ENCODE results near the gene SERTAD3. TPM values are rescaled to one million over a fixed set of nuclear protein-coding genes. Genes with fewer than 3 reads are reported as not detected.
"Not testable (repeated sequence)": the region's sequence is repeated elsewhere in the genome, so short reads cannot be mapped to it uniquely, and the experiment has no call there.

SERTAD3 gene
- total and polyA plus RNA-seq, 2 experiments from 2014 or later = 37.9 to 41.2 TPM

- Histone ChIP-seq H3K4me2 (ENCODE audit: unreplicated experiment) (peak overlapping the region; percentile 97), H3K9me3 (ENCODE audit: low read depth) (no peaks in the 10 kb centered on the region), H3K9me2 (ENCODE audit: insufficient read depth) (no peaks in the 10 kb centered on the region), H4K20me1 (ENCODE audit: insufficient read depth) (no peaks in the 10 kb centered on the region), H3K36me3 (ENCODE audit: low read depth) (no peaks in the 10 kb centered on the region), H3K27ac (peak overlapping the region; percentile 97), H3K79me2 (ENCODE audit: insufficient read depth) (peaks cover 12% of the 10 kb centered on the region; the same call in 1 of the 2 replicates), H3K4me3 (peak overlapping the region; percentile 73), H3K4me1 (ENCODE audit: insufficient read depth) (peaks cover 16% of the 10 kb centered on the region), H2AFZ (peak overlapping the region; percentile 86), H3K9ac (peak overlapping the region; percentile 96), H3F3A (ENCODE audit: insufficient read depth) (peaks cover 37% of the 10 kb centered on the region), H3K27me3 (replicated peaks; ENCODE audit: insufficient read depth) (no peaks in the 10 kb centered on the region)
- 0 to 1% methylated on average over 16 to 31 of the region's 50 CpGs for WGBS, 2 experiments (ENCODE audit: low coverage in 1 of 2, low lambda C conversion rate in 2 of 2, missing lambda C conversion rate in 2 of 2)
- in situ Hi-C loops (cut with MboI) = no loop called here
- TF ChIP-seq EZH2phosphoT487 (IDR thresholded peaks at IDR 0.05; ENCODE audit: insufficient read depth, low read depth) (no peak), EZH2 (IDR thresholded peaks at IDR 0.05; ENCODE audit: insufficient read depth, poor library complexity, severe bottlenecking) (no peak)
- peak; percentile 96 for DNase-seq
Measured at GRCh38 chr19:40433391-40434216, 10.5 kb downstream of the SERTAD3 start.

- H3K27ac ChIP-seq = peak overlapping the region; percentile 97
- H3K27me3 ChIP-seq (replicated peaks; ENCODE audit: insufficient read depth); H3K36me3 ChIP-seq (ENCODE audit: low read depth); H3K9me3 ChIP-seq (ENCODE audit: low read depth); H3K9me2 ChIP-seq (ENCODE audit: insufficient read depth); in situ Hi-C loops (cut with MboI); H4K20me1 ChIP-seq (ENCODE audit: insufficient read depth): not testable (repeated sequence)
- H3K4me2 ChIP-seq (ENCODE audit: unreplicated experiment) = peak overlapping the region; percentile 97
- peak; percentile 18 for DNase-seq
- H3K9ac ChIP-seq = peak overlapping the region; percentile 96
- 11 to 13% methylated on average over 7 of the region's 7 CpGs for WGBS, 2 experiments (ENCODE audit: low coverage in 1 of 2, low lambda C conversion rate in 2 of 2, missing lambda C conversion rate in 2 of 2)
- peak overlapping the region; percentile 86 for H2AFZ ChIP-seq
- peak overlapping the region; percentile 73 for H3K4me3 ChIP-seq
- H3F3A ChIP-seq (ENCODE audit: insufficient read depth) = peaks cover 37% of the 10 kb centered on the region
- H3K4me1 ChIP-seq (ENCODE audit: insufficient read depth) = peaks cover 16% of the 10 kb centered on the region
- H3K79me2 ChIP-seq (ENCODE audit: insufficient read depth) = peaks cover 12% of the 10 kb centered on the region; the same call in 1 of the 2 replicates
Measured at GRCh38 chr19:40432760-40433159, 11.4 kb downstream of the SERTAD3 start.

- in situ Hi-C loops (cut with MboI) = no loop called here
- H2AFZ ChIP-seq = no peak overlapping the region
- peaks cover 37% of the 10 kb centered on the region for H3F3A ChIP-seq (ENCODE audit: insufficient read depth)
- no peaks in the 10 kb centered on the region for H3K27me3 ChIP-seq (replicated peaks; ENCODE audit: insufficient read depth)
- no peaks in the 10 kb centered on the region for H3K9me3 ChIP-seq (ENCODE audit: low read depth)
- H3K36me3 ChIP-seq (ENCODE audit: low read depth) = no peaks in the 10 kb centered on the region
- H3K4me3 ChIP-seq = no peak overlapping the region
- H3K9ac ChIP-seq = no peak overlapping the region
- peaks cover 16% of the 10 kb centered on the region for H3K4me1 ChIP-seq (ENCODE audit: insufficient read depth)
- DNase-seq = no peak
- no peak for TF ChIP-seq EZH2 (IDR thresholded peaks at IDR 0.05; ENCODE audit: insufficient read depth, poor library complexity, severe bottlenecking)
- no peak for TF ChIP-seq EZH2phosphoT487 (IDR thresholded peaks at IDR 0.05; ENCODE audit: insufficient read depth, low read depth)
- H3K9me2 ChIP-seq (ENCODE audit: insufficient read depth) = no peaks in the 10 kb centered on the region
- no peaks in the 10 kb centered on the region for H4K20me1 ChIP-seq (ENCODE audit: insufficient read depth)
- H3K79me2 ChIP-seq (ENCODE audit: insufficient read depth) = peaks cover 12% of the 10 kb centered on the region; the same call in 1 of the 2 replicates
- no peak overlapping the region for H3K4me2 ChIP-seq (ENCODE audit: unreplicated experiment)
- WGBS, 2 experiments (ENCODE audit: low coverage in 1 of 2, low lambda C conversion rate in 2 of 2, missing lambda C conversion rate in 2 of 2) = 91 to 92% methylated on average over 3 of the region's 3 CpGs
- no peak overlapping the region for H3K27ac ChIP-seq
Measured at GRCh38 chr19:40431698-40432097, 12.4 kb downstream of the SERTAD3 start.

GRCh38 chr19:40430242-40430641 lies 13.9 kb downstream of the SERTAD3 start:
- WGBS, 2 experiments (ENCODE audit: low coverage in 1 of 2, low lambda C conversion rate in 2 of 2, missing lambda C conversion rate in 2 of 2) = 93 to 95% methylated on average over 10 of the region's 10 CpGs
- in situ Hi-C loops (cut with MboI); H3K4me2 ChIP-seq (ENCODE audit: unreplicated experiment): not testable (repeated sequence)

GRCh38 chr19:40428197-40428596 lies 15.9 kb downstream of the SERTAD3 start:
- H3K27me3 ChIP-seq (replicated peaks; ENCODE audit: insufficient read depth); H3K27ac ChIP-seq; H4K20me1 ChIP-seq (ENCODE audit: insufficient read depth); H3K4me3 ChIP-seq; in situ Hi-C loops (cut with MboI); H3K4me2 ChIP-seq (ENCODE audit: unreplicated experiment); H3K9me3 ChIP-seq (ENCODE audit: low read depth); H3K9ac ChIP-seq; H3K36me3 ChIP-seq (ENCODE audit: low read depth); DNase-seq; H3K9me2 ChIP-seq (ENCODE audit: insufficient read depth); H2AFZ ChIP-seq: not testable (repeated sequence)
- peaks cover 28% of the 10 kb centered on the region for H3F3A ChIP-seq (ENCODE audit: insufficient read depth)
- H3K79me2 ChIP-seq (ENCODE audit: insufficient read depth) = peaks cover 33% of the 10 kb centered on the region
- peaks cover 18% of the 10 kb centered on the region for H3K4me1 ChIP-seq (ENCODE audit: insufficient read depth)
- WGBS, 2 experiments (ENCODE audit: low coverage in 1 of 2, low lambda C conversion rate in 2 of 2, missing lambda C conversion rate in 2 of 2) = 91 to 93% methylated on average over 7 of the region's 7 CpGs

More at GRCh38 chr19:40430242-40430641, 13.9 kb downstream of the SERTAD3 start:
- H3K9ac ChIP-seq; H3K27ac ChIP-seq; H3K9me2 ChIP-seq (ENCODE audit: insufficient read depth); DNase-seq; H3K9me3 ChIP-seq (ENCODE audit: low read depth); H2AFZ ChIP-seq; H3K36me3 ChIP-seq (ENCODE audit: low read depth); H4K20me1 ChIP-seq (ENCODE audit: insufficient read depth); H3K4me3 ChIP-seq; H3K27me3 ChIP-seq (replicated peaks; ENCODE audit: insufficient read depth): not testable (repeated sequence)
- Histone ChIP-seq H3K4me1 (ENCODE audit: insufficient read depth) (peaks cover 16% of the 10 kb centered on the region), H3K79me2 (ENCODE audit: insufficient read depth) (peaks cover 13% of the 10 kb centered on the region; the same call in 1 of the 2 replicates), H3F3A (ENCODE audit: insufficient read depth) (peaks cover 35% of the 10 kb centered on the region)

All from GM23248 (cell line).